PC-9 (cell line): ENCODE measurements around the gene RETREG3.

ENCODE experiments used
- CTCF ChIP-seq: fragments of 200-600 bp; sonication (generic); conservative IDR thresholded peaks from 2 replicates; pipeline ENCODE4 v1.6.1; 2017; ENCODE audit warnings: mixed run types, antibody characterized with exemption, mild to moderate bottlenecking, moderate library complexity
- EZH2 ChIP-seq: fragments of 200-600 bp; sonication (generic); IDR thresholded peaks from 2 replicates; pipeline ENCODE4 v1.8.0; 2017; ENCODE audit warnings: antibody characterized with exemption, low read depth

DNA sequence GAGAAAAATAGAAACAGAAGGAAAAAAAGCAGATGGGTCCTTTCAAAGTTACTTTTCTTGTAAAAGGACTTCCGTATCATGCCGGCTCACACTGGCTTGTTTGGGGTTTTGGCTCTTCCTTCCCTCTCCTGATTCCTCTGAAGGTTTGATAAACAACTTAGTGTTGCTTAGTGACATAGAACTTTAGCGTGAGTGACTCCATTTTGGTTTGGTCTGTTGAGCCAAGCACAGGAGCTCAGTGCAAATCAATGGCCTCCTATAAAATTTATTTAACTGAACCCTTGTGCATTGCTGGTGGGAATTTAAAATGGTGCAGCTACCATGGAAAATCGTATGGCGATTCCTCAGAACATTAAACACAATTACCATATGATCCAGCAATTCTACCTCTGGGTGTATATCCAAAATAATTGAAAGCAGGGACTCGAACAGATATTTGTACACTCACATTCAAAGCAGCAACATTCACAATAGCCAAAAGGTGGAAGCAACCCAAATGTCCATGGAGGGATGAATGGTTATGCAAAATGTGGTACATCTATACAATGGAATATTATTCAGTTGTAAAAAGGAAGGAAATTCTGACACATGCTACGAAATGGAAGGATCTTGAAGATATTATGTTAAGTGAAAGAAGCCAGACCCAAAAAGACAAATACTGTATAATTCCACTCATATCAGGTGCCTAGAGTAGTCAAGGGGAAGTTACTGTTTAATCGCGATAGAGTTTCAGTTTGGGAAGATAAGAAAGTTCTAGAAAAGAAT lies 48.8 kb upstream of the RETREG3 start:
- TF ChIP-seq CTCF (no peak), EZH2 (no peak)
